NB4 (cell line): ENCODE results near the gene ARID1B.

Experiments
- DNase-seq: peaks from one replicate; pipeline ENCODE4 v3.0.0; 2010; ENCODE audit warnings: low read depth
- H3K4me3 ChIP-seq: one replicate; pipeline ENCODE4 v1.5.1; 2011; ENCODE audit warnings: mild to moderate bottlenecking, low read depth, low read length, moderate library complexity
- CTCF ChIP-seq: IDR thresholded peaks from one replicate; pipeline ENCODE4 v1.5.1; 2012; ENCODE audit warnings: low read depth, low read length
- MAX ChIP-seq: IDR thresholded peaks from 2 replicates; pipeline ENCODE4 v1.6.1; 2011; ENCODE audit warnings: low read depth, low read length
- MYC ChIP-seq: IDR thresholded peaks from 2 replicates; pipeline ENCODE4 v1.6.1; 2011; ENCODE audit warnings: low read depth, low read length
- POLR2A ChIP-seq: IDR thresholded peaks from 2 replicates; pipeline ENCODE4 v1.6.1; 2011; ENCODE audit warnings: mild to moderate bottlenecking; ENCODE audit not compliant: insufficient read length; ENCODE audit errors: extremely low read depth

The ARID1B gene

GRCh38 chr6:156881687-156882629 is 104.8 kb downstream of the ARID1B start:
- TF ChIP-seq POLR2A, result no peak
- TF ChIP-seq CTCF, result no peak
- TF ChIP-seq MAX, result no peak
- no peak for TF ChIP-seq MYC
- DNase-seq, result no peak
- H3K4me3 ChIP-seq, result no peak overlapping the region

- TF ChIP-seq CTCF, result no peak
- no peak for DNase-seq
- no peak overlapping the region for H3K4me3 ChIP-seq
Observed at GRCh38 chr6:156883497-156884252, 106.5 kb downstream of the ARID1B start.

GRCh38 chr6:156884306-156884705 is 107.1 kb downstream of the ARID1B start:
- TF ChIP-seq POLR2A, result no peak
- TF ChIP-seq MYC, result no peak
- no peak for TF ChIP-seq CTCF
- no peak for TF ChIP-seq MAX
- DNase-seq, result no peak
- no peak overlapping the region for H3K4me3 ChIP-seq

- no peak overlapping the region for H3K4me3 ChIP-seq
- TF ChIP-seq MAX (no peak), POLR2A (no peak), CTCF (no peak), MYC (no peak)
- peak; percentile 22 for DNase-seq
Observed at GRCh38 chr6:156885562-156885961, 108.4 kb downstream of the ARID1B start.

- TF ChIP-seq CTCF (no peak), POLR2A (no peak), MYC (no peak), MAX (no peak)
- DNase-seq, result peak; percentile 80
- H3K4me3 ChIP-seq, result peak overlapping the region; percentile 19
Observed at GRCh38 chr6:156886409-156886808, 109.2 kb downstream of the ARID1B start.
